ENCODE measurements around the gene NFAM1. TPM values are rescaled to one million over a fixed set of nuclear protein-coding genes. Genes with fewer than 3 reads are reported as not detected.

The NFAM1 gene
- total and polyA plus RNA-seq, 2 of the 13 experiments (the other 11 are each of a cell fraction or from before 2014, with no cell fraction given), result 0.03 TPM; not detected in 1

DNA sequence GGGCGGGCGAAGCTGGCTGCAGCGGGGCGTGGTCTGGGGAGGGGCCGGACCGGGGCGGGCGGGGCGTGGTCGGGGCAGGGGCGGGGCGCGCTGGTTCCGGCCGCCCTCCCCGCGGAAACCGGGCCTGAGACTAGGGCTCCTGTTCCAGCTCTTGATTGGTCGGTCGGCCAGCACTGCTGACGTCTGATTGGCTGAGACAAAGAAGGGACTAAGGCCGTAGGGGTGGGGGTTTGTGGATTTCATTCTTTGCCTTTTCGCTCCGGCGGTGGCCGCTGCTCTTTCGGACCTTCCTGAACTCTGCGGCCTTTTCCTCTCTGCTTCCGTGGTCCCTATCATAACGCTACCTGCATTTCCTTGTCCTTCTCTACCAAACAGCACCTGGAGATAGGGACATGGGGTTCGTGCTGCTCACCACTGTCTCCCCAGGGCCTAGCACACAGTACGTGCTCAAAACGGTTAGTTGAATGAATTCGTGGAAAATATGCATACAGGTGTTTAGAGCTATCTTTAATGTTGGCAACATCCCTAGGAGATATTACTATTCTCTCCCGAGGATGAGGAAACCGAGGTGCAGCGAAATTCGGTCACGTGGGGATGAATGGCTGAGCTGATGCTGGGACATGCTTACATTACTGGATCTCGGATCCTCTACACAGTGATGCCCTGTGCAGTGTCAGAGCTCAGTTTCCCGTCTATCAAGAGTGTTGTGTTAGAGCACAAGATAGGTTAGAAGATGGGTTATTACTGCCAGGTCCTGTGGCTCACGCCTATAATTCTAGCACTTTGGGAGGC is 62.8 kb downstream of the NFAM1 start (continued):
- TF ChIP-seq, protein P1, sequence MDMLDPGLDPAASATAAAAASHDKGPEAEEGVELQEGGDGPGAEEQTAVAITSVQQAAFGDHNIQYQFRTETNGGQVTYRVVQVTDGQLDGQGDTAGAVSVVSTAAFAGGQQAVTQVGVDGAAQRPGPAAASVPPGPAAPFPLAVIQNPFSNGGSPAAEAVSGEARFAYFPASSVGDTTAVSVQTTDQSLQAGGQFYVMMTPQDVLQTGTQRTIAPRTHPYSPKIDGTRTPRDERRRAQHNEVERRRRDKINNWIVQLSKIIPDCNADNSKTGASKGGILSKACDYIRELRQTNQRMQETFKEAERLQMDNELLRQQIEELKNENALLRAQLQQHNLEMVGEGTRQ (IDR thresholded peaks at IDR 0.05; ENCODE audit: low read depth, low read length), result peak; percentile 45
- TF ChIP-seq, protein P1 (CRISPR knock-in tag; IDR thresholded peaks at IDR 0.05; ENCODE audit: borderline replicate concordance), result peak; percentile 46; the same call in 1 of the 2 replicates
- TF ChIP-seq TARDBP (CRISPR knock-in tag; IDR thresholded peaks at IDR 0.05) (0 out of 2 replicates have a peak, but pooled peaks have one; percentile 43), SP4 (CRISPR knock-in tag; IDR thresholded peaks at IDR 0.05) (peak; percentile 79), NPAS2 (CRISPR knock-in tag; IDR thresholded peaks at IDR 0.05; ENCODE audit: borderline replicate concordance) (no peak), KMT2A (CRISPR knock-in tag; IDR thresholded peaks at IDR 0.05) (no peak), JUN (CRISPR knock-in tag; IDR thresholded peaks at IDR 0.05) (no peak), FLYWCH1 (CRISPR knock-in tag; IDR thresholded peaks at IDR 0.05) (no peak), GABPB1 (CRISPR knock-in tag; IDR thresholded peaks at IDR 0.05) (peak; percentile 56; the same call in 1 of the 2 replicates), ZNF782 (CRISPR knock-in tag; IDR thresholded peaks at IDR 0.05; ENCODE audit: borderline replicate concordance) (0 out of 2 replicates have a peak, but pooled peaks have one; percentile 46), TBX2 (CRISPR knock-in tag; IDR thresholded peaks at IDR 0.05; ENCODE audit: borderline replicate concordance) (peak; percentile 25; the same call in 1 of the 2 replicates), HNRNPLL (IDR thresholded peaks at IDR 0.05; ENCODE audit: low read depth, low read length, poor library complexity, severe bottlenecking) (peak; percentile 58), ZNF83 (CRISPR knock-in tag; IDR thresholded peaks at IDR 0.05; ENCODE audit: borderline replicate concordance) (0 out of 2 replicates have a peak, but pooled peaks have one; percentile 59), HNF4A (CRISPR knock-in tag; IDR thresholded peaks at IDR 0.05) (0 out of 2 replicates have a peak, but pooled peaks have one; percentile 19), NFYB (CRISPR knock-in tag; IDR thresholded peaks at IDR 0.05) (peak; percentile 82), SMC3 (IDR thresholded peaks at IDR 0.05; ENCODE audit: low read length) (no peak), SATB2 (CRISPR knock-in tag; IDR thresholded peaks at IDR 0.05) (no peak)
- TF ChIP-seq, protein P2, sequence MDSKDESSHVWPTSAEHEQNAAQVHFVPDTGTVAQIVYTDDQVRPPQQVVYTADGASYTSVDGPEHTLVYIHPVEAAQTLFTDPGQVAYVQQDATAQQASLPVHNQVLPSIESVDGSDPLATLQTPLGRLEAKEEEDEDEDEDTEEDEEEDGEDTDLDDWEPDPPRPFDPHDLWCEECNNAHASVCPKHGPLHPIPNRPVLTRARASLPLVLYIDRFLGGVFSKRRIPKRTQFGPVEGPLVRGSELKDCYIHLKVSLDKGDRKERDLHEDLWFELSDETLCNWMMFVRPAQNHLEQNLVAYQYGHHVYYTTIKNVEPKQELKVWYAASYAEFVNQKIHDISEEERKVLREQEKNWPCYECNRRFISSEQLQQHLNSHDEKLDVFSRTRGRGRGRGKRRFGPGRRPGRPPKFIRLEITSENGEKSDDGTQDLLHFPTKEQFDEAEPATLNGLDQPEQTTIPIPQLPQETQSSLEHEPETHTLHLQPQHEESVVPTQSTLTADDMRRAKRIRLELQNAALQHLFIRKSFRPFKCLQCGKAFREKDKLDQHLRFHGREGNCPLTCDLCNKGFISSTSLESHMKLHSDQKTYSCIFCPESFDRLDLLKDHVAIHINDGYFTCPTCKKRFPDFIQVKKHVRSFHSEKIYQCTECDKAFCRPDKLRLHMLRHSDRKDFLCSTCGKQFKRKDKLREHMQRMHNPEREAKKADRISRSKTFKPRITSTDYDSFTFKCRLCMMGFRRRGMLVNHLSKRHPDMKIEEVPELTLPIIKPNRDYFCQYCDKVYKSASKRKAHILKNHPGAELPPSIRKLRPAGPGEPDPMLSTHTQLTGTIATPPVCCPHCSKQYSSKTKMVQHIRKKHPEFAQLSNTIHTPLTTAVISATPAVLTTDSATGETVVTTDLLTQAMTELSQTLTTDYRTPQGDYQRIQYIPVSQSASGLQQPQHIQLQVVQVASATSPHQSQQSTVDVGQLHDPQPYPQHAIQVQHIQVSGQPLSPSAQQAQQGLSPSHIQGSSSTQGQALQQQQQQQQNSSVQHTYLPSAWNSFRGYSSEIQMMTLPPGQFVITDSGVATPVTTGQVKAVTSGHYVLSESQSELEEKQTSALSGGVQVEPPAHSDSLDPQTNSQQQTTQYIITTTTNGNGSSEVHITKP (CRISPR knock-in tag; IDR thresholded peaks at IDR 0.05; ENCODE audit: low read depth), result peak; percentile 90
- TF ChIP-seq, protein P3, sequence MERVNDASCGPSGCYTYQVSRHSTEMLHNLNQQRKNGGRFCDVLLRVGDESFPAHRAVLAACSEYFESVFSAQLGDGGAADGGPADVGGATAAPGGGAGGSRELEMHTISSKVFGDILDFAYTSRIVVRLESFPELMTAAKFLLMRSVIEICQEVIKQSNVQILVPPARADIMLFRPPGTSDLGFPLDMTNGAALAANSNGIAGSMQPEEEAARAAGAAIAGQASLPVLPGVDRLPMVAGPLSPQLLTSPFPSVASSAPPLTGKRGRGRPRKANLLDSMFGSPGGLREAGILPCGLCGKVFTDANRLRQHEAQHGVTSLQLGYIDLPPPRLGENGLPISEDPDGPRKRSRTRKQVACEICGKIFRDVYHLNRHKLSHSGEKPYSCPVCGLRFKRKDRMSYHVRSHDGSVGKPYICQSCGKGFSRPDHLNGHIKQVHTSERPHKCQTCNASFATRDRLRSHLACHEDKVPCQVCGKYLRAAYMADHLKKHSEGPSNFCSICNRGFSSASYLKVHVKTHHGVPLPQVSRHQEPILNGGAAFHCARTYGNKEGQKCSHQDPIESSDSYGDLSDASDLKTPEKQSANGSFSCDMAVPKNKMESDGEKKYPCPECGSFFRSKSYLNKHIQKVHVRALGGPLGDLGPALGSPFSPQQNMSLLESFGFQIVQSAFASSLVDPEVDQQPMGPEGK (CRISPR knock-in tag; IDR thresholded peaks at IDR 0.05), result peak; percentile 83
- TF ChIP-seq, protein P4, sequence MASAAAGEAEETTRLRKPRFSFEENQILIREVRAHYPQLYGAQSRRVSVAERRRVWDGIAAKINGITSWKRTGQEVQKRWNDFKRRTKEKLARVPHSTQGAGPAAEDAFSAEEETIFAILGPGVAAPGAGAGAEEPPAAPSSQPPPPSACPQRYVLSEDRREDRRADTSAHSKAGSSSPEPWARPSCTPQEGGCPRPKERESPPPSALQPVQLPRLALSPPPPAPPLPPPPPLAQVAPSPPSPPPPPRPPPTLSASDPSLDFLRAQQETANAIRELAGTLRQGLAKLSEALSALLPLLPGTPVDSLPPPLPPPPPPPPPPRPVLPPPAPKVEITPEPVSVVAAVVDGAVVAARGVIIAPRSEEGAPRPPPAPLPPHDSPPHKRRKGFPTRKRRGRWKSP (CRISPR knock-in tag; IDR thresholded peaks at IDR 0.05), result 0 out of 2 replicates have a peak, but pooled peaks have one; percentile 4
